Thyroid gland (tissue), 4 donors: ENCODE results near the gene HSBP1. TPM values are rescaled to one million over a fixed set of nuclear protein-coding genes. Genes with fewer than 3 reads are reported as not detected.

Source experiments
- DNase-seq, 2 donors: peaks; one replicate each; pipeline ENCODE4 v3.0.0-alpha.2; 2019
- H3K27ac ChIP-seq, 3 donors: fragments of 200-600 bp; sonication (generic); 1 replicate in 2 of 3; 2 replicates in 1 of 3; pipeline ENCODE4 v1.5.1; 2016 to 2019; ENCODE audit warnings: mild to moderate bottlenecking in 1 of 3, moderate library complexity in 1 of 3
- H3K27me3 ChIP-seq: fragments of 200-600 bp; sonication (generic); one replicate; pipeline ENCODE4 v1.5.1; 2019
- H3K36me3 ChIP-seq, 2 donors: fragments of 200-600 bp; sonication (generic); one replicate each; pipeline ENCODE4 v1.5.1; 2016 to 2019
- H3K4me1 ChIP-seq, 2 donors: fragments of 200-600 bp; sonication (generic); one replicate each; pipeline ENCODE4 v1.5.1; 2017 to 2019
- H3K4me3 ChIP-seq, 3 donors: fragments of 200-600 bp; sonication (generic); replicated peaks in 1 of 3; 1 replicate in 2 of 3; 2 replicates in 1 of 3; pipeline ENCODE4 v1.5.1; 2016; ENCODE audit warnings: mild to moderate bottlenecking in 1 of 3
- H3K9me3 ChIP-seq: fragments of 200-600 bp; sonication (generic); one replicate; pipeline ENCODE4 v1.5.1; 2017
- CTCF ChIP-seq, 6 experiments: fragments of 200-600 bp in 3 of 6; fragments of 450-650 bp in 3 of 6; sonication (generic) in 3 of 6; IDR thresholded peaks; one replicate each; pipeline ENCODE4 v1.5.1; 2016 to 2019; ENCODE audit warnings: antibody characterized with exemption in 6 of 6, mild to moderate bottlenecking in 2 of 6, inconsistent platforms in 1 of 6, moderate library complexity in 1 of 6
- POLR2A ChIP-seq, 2 donors: fragments of 450-650 bp; IDR thresholded peaks; one replicate each; pipeline ENCODE4 v1.6.1; 2017; ENCODE audit warnings: antibody characterized with exemption in 2 of 2, mild to moderate bottlenecking in 2 of 2, moderate library complexity in 1 of 2
- WGBS, 2 donors: methylation state at CpG; one replicate each; pipeline ENCODE4 v1.1.5; 2017; 5-methylcytosine and 5-hydroxymethylcytosine counted together
- intact Hi-C: fragments of 100-400 bp; cut with DNase I; formaldehyde crosslinking; loops from one replicate; pipeline ENCODE4 v1.15.1; 2023
- total RNA-seq, 4 donors: library from RNA; depleted of rRNA; stranded (reverse); fragments of >200 nt; gene quantifications; one replicate each; pipeline ENCODE4 v1.2.3, GENCODE V29; 2016

Gene HSBP1
- total RNA-seq, 4 donors from 2014 or later, result 17.7 to 50.7 (median 23.9) TPM

GRCh38 chr16:83853834-83854233 is 46.1 kb downstream of the HSBP1 start:
- TF ChIP-seq POLR2A (IDR thresholded peaks at IDR 0.05) (no peak), CTCF (IDR thresholded peaks at IDR 0.05) (no peak)
- no peaks in the 10 kb centered on the region for H3K27me3 ChIP-seq
- no peak overlapping the region for H3K4me3 ChIP-seq
- H3K4me1 ChIP-seq, result no peaks in the 10 kb centered on the region
- no peaks in the 10 kb centered on the region for H3K9me3 ChIP-seq
- no peaks in the 10 kb centered on the region for H3K36me3 ChIP-seq
- 95 to 99% methylated on average over 8 of the region's 8 CpGs for WGBS, 2 donors
- intact Hi-C loops, result no loop called here
- H3K27ac ChIP-seq, result no peak overlapping the region
- DNase-seq, result no peak

- TF ChIP-seq POLR2A (IDR thresholded peaks at IDR 0.05) (no peak), CTCF (IDR thresholded peaks at IDR 0.05) (no peak)
- WGBS, 2 donors, result 77 to 82% methylated on average over 9 of the region's 9 CpGs
- DNase-seq, result no peak
- no peaks in the 10 kb centered on the region for H3K27me3 ChIP-seq
- intact Hi-C loops, result no loop called here
- H3K4me1 ChIP-seq, result no peaks in the 10 kb centered on the region
- no peak overlapping the region for H3K4me3 ChIP-seq
- H3K27ac ChIP-seq, result no peak overlapping the region
- no peaks in the 10 kb centered on the region for H3K36me3 ChIP-seq
- no peaks in the 10 kb centered on the region for H3K9me3 ChIP-seq
Observed at GRCh38 chr16:83854420-83854819, 46.6 kb downstream of the HSBP1 start.

GRCh38 chr16:83856792-83857191 is 49.0 kb downstream of the HSBP1 start:
- intact Hi-C loops, result no loop called here
- Histone ChIP-seq H3K9me3 (no peaks in the 10 kb centered on the region), H3K4me1 (no peaks in the 10 kb centered on the region), H3K27me3 (no peaks in the 10 kb centered on the region), H3K27ac (no peak overlapping the region), H3K36me3 (no peaks in the 10 kb centered on the region), H3K4me3 (no peak overlapping the region)
- WGBS, 2 donors, result 74 to 88% methylated on average over 4 of the region's 4 CpGs
- TF ChIP-seq CTCF (IDR thresholded peaks at IDR 0.05) (no peak), POLR2A (IDR thresholded peaks at IDR 0.05) (no peak)
- no peak for DNase-seq

- intact Hi-C loops, result no loop called here
- DNase-seq, result no peak
- Histone ChIP-seq H3K4me3 (no peak overlapping the region), H3K27ac (no peak overlapping the region), H3K9me3 (no peaks in the 10 kb centered on the region), H3K27me3 (no peaks in the 10 kb centered on the region), H3K36me3 (no peaks in the 10 kb centered on the region), H3K4me1 (no peaks in the 10 kb centered on the region)
- TF ChIP-seq POLR2A (IDR thresholded peaks at IDR 0.05), result no peak
- no peak for TF ChIP-seq CTCF (IDR thresholded peaks at IDR 0.05)
- 65 to 70% methylated on average over 8 of the region's 8 CpGs for WGBS, 2 donors
Observed at GRCh38 chr16:83859265-83859664, 51.5 kb downstream of the HSBP1 start.

- Histone ChIP-seq H3K27ac (no peak overlapping the region), H3K4me1 (no peaks in the 10 kb centered on the region), H3K4me3 (no peak overlapping the region), H3K36me3 (no peaks in the 10 kb centered on the region), H3K9me3 (no peaks in the 10 kb centered on the region), H3K27me3 (no peaks in the 10 kb centered on the region)
- no peak for DNase-seq
- WGBS, 2 donors, result 83 to 85% methylated on average over 7 of the region's 7 CpGs
- intact Hi-C loops, result no loop called here
- TF ChIP-seq POLR2A (IDR thresholded peaks at IDR 0.05) (no peak), CTCF (IDR thresholded peaks at IDR 0.05) (no peak)
Observed at GRCh38 chr16:83862661-83863060, 54.9 kb downstream of the HSBP1 start.
